GM12891 (cell line): ENCODE measurements around the gene CMSS1.

Experiments used
- DNase-seq: peaks from one replicate; pipeline ENCODE4 v3.0.0; 2011; ENCODE audit warnings: low spot score; ENCODE audit not compliant: insufficient read length
- FAIRE-seq: peaks from 2 replicates; lab custom pipeline; 2011; peaks lifted over from hg19 to GRCh38; lab: Jason Lieb, UNC
- PAX5 ChIP-seq: IDR thresholded peaks from 2 replicates; pipeline ENCODE4 v1.6.1; 2011; ENCODE audit warnings: low read length, moderate library complexity, mild to moderate bottlenecking; ENCODE audit not compliant: insufficient read depth, severe bottlenecking
- POLR2A ChIP-seq: IDR thresholded peaks from 2 replicates; pipeline ENCODE4 v1.6.1; 2011; ENCODE audit warnings: low read depth, low read length, control low read depth
- POLR2AphosphoS5 ChIP-seq: IDR thresholded peaks from 2 replicates; pipeline ENCODE4 v1.6.1; 2011; ENCODE audit warnings: low read depth, low read length, control low read depth
- POU2F2 ChIP-seq: IDR thresholded peaks from 2 replicates; pipeline ENCODE4 v1.6.1; 2011; ENCODE audit warnings: low read depth, mild to moderate bottlenecking, control low read depth, low read length, moderate library complexity
- SPI1 ChIP-seq: IDR thresholded peaks from 2 replicates; pipeline ENCODE4 v1.6.1; 2011; ENCODE audit warnings: low read depth, low read length, control low read depth
- TAF1 ChIP-seq: IDR thresholded peaks from 2 replicates; pipeline ENCODE4 v1.6.1; 2011; ENCODE audit warnings: low read depth, low read length, control low read depth

CMSS1 gene

GRCh38 chr3:99938270-99938911 lies 120.7 kb downstream of the CMSS1 start:
- FAIRE-seq, result peak; percentile 67
- no peak for DNase-seq

GRCh38 chr3:99939876-99940275 lies 122.2 kb downstream of the CMSS1 start:
- TF ChIP-seq PAX5, result no peak
- TF ChIP-seq SPI1, result no peak
- TF ChIP-seq TAF1, result no peak
- TF ChIP-seq POLR2A, result no peak
- TF ChIP-seq POLR2AphosphoS5, result no peak
- TF ChIP-seq POU2F2, result no peak
- DNase-seq (no peak), FAIRE-seq (no peak)

More at GRCh38 chr3:99938270-99938911, 120.7 kb downstream of the CMSS1 start:
- TF ChIP-seq TAF1, result no peak

- FAIRE-seq (no peak), DNase-seq (no peak)
- TF ChIP-seq SPI1, result no peak
- no peak for TF ChIP-seq TAF1
- no peak for TF ChIP-seq PAX5
- no peak for TF ChIP-seq POU2F2
These were observed 122.7 kb downstream of the CMSS1 start for GRCh38 chr3:99940350-99940749.

GRCh38 chr3:99941211-99941610 lies 123.5 kb downstream of the CMSS1 start:
- TF ChIP-seq TAF1 (no peak), PAX5 (no peak), POLR2A (no peak), POLR2AphosphoS5 (no peak), POU2F2 (no peak), SPI1 (no peak)
- no peak for DNase-seq
- no peak for FAIRE-seq

GRCh38 chr3:99943931-99944761 lies 126.5 kb downstream of the CMSS1 start:
- DNase-seq (no peak), FAIRE-seq (no peak)
- TF ChIP-seq POLR2AphosphoS5, result no peak
- TF ChIP-seq POLR2A, result no peak
- no peak for TF ChIP-seq TAF1
- no peak for TF ChIP-seq SPI1
- TF ChIP-seq POU2F2, result no peak

- no peak for DNase-seq
- no peak for TF ChIP-seq PAX5
- TF ChIP-seq SPI1, result no peak
- TF ChIP-seq POLR2AphosphoS5, result no peak
- TF ChIP-seq POU2F2, result no peak
- TF ChIP-seq POLR2A, result no peak
- FAIRE-seq, result peak; percentile 26
These were observed 127.8 kb downstream of the CMSS1 start for GRCh38 chr3:99945328-99945995.

GRCh38 chr3:99947356-99947755 lies 129.7 kb downstream of the CMSS1 start:
- DNase-seq (no peak), FAIRE-seq (no peak)
- TF ChIP-seq PAX5 (no peak), POLR2A (no peak), POU2F2 (no peak)

GRCh38 chr3:99948467-99949089 lies 130.9 kb downstream of the CMSS1 start:
- no peak for FAIRE-seq
- TF ChIP-seq POU2F2 (no peak), POLR2A (no peak), SPI1 (no peak), PAX5 (no peak), TAF1 (no peak), POLR2AphosphoS5 (no peak)
- DNase-seq, result no peak

- FAIRE-seq (no peak), DNase-seq (no peak)
- no peak for TF ChIP-seq PAX5
- TF ChIP-seq SPI1, result no peak
- TF ChIP-seq POLR2AphosphoS5, result no peak
- no peak for TF ChIP-seq POU2F2
- TF ChIP-seq TAF1, result no peak
- TF ChIP-seq POLR2A, result no peak
These were observed 132.5 kb downstream of the CMSS1 start for GRCh38 chr3:99949956-99950670.
